NCI-H345 treated with DMSO at 0.1 percent for 48 hours (cell line): ENCODE results near the gene SETMAR.

ENCODE experiments used
- DNase-seq: peaks from one replicate; lab custom pipeline; 2025; ENCODE audit not compliant: unreplicated experiment; lab: John Stamatoyannopoulos, UW

The SETMAR gene

GRCh38 chr3:4351164-4351855, 48.1 kb downstream of the SETMAR start:
- DNase-seq, result no peak

GRCh38 chr3:4351872-4352271, 48.7 kb downstream of the SETMAR start:
- no peak for DNase-seq

GRCh38 chr3:4355401-4356219, 52.4 kb downstream of the SETMAR start:
- DNase-seq, result no peak

GRCh38 chr3:4356220-4356540, 53.0 kb downstream of the SETMAR start:
- no peak for DNase-seq

- DNase-seq, result no peak
Observed at GRCh38 chr3:4356546-4357410, 53.6 kb downstream of the SETMAR start.

- DNase-seq, result no peak
Observed at GRCh38 chr3:4358273-4358672, 55.1 kb downstream of the SETMAR start.

GRCh38 chr3:4359805-4360502, 56.8 kb downstream of the SETMAR start:
- DNase-seq, result no peak

GRCh38 chr3:4360817-4361216, 57.6 kb downstream of the SETMAR start:
- no peak for DNase-seq

GRCh38 chr3:4362523-4362922, 59.4 kb downstream of the SETMAR start:
- DNase-seq, result no peak
